Gastroesophageal sphincter (tissue), 4 donors: Measurements from ENCODE around the gene FETUB. TPM values are rescaled to one million over a fixed set of nuclear protein-coding genes. Genes with fewer than 3 reads are reported as not detected.

Experiments used
- ATAC-seq: fragments of 150-250 bp; one replicate; pipeline ENCODE4 v1.9.1; 2016; ENCODE audit warnings: mild to moderate bottlenecking, moderate library complexity
- H3K27ac ChIP-seq, 4 donors: fragments of 200-600 bp; sonication (generic) in 3 of 4; 1 replicate in 3 of 4; 2 replicates in 1 of 4; pipeline ENCODE4 v1.5.1; 2016 to 2019
- H3K27me3 ChIP-seq: fragments of 200-600 bp; sonication (generic); one replicate; pipeline ENCODE4 v1.5.1; 2019
- H3K36me3 ChIP-seq, 2 donors: fragments of 200-600 bp; sonication (generic); one replicate each; pipeline ENCODE4 v1.5.1; 2019; ENCODE audit warnings: control low read depth in 1 of 2
- H3K4me1 ChIP-seq, 3 donors: fragments of 200-600 bp; sonication (generic); 1 replicate in 2 of 3; 2 replicates in 1 of 3; pipeline ENCODE4 v1.5.1; 2016 to 2019; ENCODE audit warnings: control low read depth in 2 of 3
- H3K4me3 ChIP-seq, 2 donors: fragments of 200-600 bp; sonication (generic); one replicate each; pipeline ENCODE4 v1.5.1; 2019; ENCODE audit warnings: mild to moderate bottlenecking in 1 of 2, moderate library complexity in 1 of 2
- H3K9me3 ChIP-seq, 3 donors: fragments of 200-600 bp; sonication (generic); one replicate each; pipeline ENCODE4 v1.5.1; 2017 to 2019; ENCODE audit warnings: control low read depth in 2 of 3
- EP300 ChIP-seq: sonication (generic); formaldehyde crosslinking; IDR thresholded peaks from one replicate; pipeline ENCODE4 v1.6.1; 2017; ENCODE audit warnings: antibody characterized with exemption, mild to moderate bottlenecking
- POLR2A ChIP-seq, 2 donors: fragments of 450-650 bp; IDR thresholded peaks; one replicate each; pipeline ENCODE4 v1.6.1; 2017; ENCODE audit warnings: antibody characterized with exemption in 2 of 2, mild to moderate bottlenecking in 2 of 2, moderate library complexity in 1 of 2
- POLR2AphosphoS5 ChIP-seq: sonication (generic); formaldehyde crosslinking; IDR thresholded peaks from one replicate; pipeline ENCODE4 v1.6.1; 2017; ENCODE audit warnings: antibody characterized with exemption
- WGBS, 2 donors: methylation state at CpG; one replicate each; pipeline ENCODE4 v1.1.5; 2018; ENCODE audit warnings: low coverage in 1 of 2; 5-methylcytosine and 5-hydroxymethylcytosine counted together
- total RNA-seq, 4 donors: library from RNA; depleted of rRNA; stranded (reverse); fragments of >200 nt; gene quantifications; one replicate each; pipeline ENCODE4 v1.1.0, GENCODE V29; 2016
- TF ChIP-seq, protein P1 (sequence below), 4 experiments: fragments of 200-600 bp in 2 of 4; fragments of 450-650 bp in 2 of 4; sonication (generic) in 1 of 4; IDR thresholded peaks; one replicate each; pipeline ENCODE4 v1.5.1; 2017 to 2019; ENCODE audit warnings: antibody characterized with exemption in 4 of 4, mild to moderate bottlenecking in 2 of 4, moderate library complexity in 2 of 4

Gene FETUB
- total RNA-seq, 4 donors from 2014 or later = not detected

DNA sequence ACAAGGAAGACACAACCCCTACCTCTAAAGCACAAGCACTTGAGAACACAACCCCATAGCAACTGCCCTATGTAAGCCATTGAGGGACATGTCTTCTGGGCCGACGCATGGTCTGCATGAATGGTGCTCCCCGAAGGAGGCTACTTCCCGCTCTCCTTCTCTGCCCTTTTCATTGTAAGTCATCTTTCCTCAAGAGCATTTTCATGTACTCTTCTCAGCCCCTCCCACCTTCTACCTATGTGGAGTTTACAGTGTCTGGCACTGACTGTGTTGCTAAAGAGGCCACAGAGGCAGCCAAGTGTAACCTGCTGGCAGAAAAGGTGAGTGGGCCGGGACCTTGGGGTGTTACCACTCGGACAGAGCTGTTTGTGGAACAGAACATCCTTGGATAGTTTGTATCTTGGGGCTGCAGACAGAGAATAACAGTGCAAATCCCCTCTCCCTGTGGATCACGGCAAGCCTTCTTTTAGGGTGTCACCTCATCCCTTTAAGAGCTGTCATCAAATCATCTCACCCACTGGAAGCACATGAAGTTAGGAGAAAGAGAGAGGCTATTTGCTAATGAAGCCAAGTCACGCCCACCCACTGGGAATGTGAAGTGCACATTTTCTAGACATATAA is 21.8 kb upstream of the FETUB start:
- WGBS, 2 donors = 67 to 90% methylated on average over 3 to 6 of the region's 8 CpGs
- H3K4me3 ChIP-seq = no peak overlapping the region
- peaks cover 0 to 19% (median 4%) of the 10 kb centered on the region in 3 donors for H3K4me1 ChIP-seq
- H3K36me3 ChIP-seq = no peaks in the 10 kb centered on the region
- H3K27me3 ChIP-seq = peaks cover 59% of the 10 kb centered on the region
- no peak overlapping the region for H3K27ac ChIP-seq
- TF ChIP-seq EP300 = no peak
- TF ChIP-seq POLR2A (IDR thresholded peaks at IDR 0.05) = no peak
- TF ChIP-seq POLR2AphosphoS5 = no peak
- TF ChIP-seq, protein P1, sequence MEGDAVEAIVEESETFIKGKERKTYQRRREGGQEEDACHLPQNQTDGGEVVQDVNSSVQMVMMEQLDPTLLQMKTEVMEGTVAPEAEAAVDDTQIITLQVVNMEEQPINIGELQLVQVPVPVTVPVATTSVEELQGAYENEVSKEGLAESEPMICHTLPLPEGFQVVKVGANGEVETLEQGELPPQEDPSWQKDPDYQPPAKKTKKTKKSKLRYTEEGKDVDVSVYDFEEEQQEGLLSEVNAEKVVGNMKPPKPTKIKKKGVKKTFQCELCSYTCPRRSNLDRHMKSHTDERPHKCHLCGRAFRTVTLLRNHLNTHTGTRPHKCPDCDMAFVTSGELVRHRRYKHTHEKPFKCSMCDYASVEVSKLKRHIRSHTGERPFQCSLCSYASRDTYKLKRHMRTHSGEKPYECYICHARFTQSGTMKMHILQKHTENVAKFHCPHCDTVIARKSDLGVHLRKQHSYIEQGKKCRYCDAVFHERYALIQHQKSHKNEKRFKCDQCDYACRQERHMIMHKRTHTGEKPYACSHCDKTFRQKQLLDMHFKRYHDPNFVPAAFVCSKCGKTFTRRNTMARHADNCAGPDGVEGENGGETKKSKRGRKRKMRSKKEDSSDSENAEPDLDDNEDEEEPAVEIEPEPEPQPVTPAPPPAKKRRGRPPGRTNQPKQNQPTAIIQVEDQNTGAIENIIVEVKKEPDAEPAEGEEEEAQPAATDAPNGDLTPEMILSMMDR (IDR thresholded peaks at IDR 0.05) = no peak
- H3K9me3 ChIP-seq = no peaks in the 10 kb centered on the region
- ATAC-seq = no peak

DNA sequence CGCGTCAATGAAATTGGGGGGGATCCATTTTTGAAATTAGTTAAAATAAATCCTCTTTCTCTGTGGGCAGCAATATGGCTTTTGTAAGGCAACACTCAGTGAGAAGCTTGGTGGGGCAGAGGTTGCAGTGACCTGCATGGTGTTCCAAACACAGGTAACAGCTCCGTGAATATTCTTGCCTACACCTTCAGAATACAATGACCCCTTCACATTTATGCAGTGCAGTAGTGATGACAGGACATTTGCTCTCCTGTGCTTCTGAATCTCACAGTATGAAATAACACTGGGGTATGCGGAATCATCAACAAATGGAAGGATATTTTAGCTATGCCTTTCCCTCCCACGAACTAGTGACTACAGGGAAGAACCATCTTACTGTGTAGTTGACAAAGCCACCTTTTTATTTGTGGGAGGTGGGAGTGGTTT is 20.4 kb upstream of the FETUB start:
- Histone ChIP-seq H3K4me3 (no peak overlapping the region), H3K27ac (no peak overlapping the region), H3K27me3 (peaks cover 46% of the 10 kb centered on the region), H3K36me3 (no peaks in the 10 kb centered on the region), H3K4me1 (peaks cover 0 to 15% (median 4%) of the 10 kb centered on the region in 3 donors), H3K9me3 (no peaks in the 10 kb centered on the region)
- 74 to 92% methylated on average over 3 to 4 of the region's 5 CpGs for WGBS, 2 donors
- TF ChIP-seq, protein P1 (IDR thresholded peaks at IDR 0.05) = no peak
- TF ChIP-seq POLR2A (IDR thresholded peaks at IDR 0.05) (no peak), EP300 (no peak), POLR2AphosphoS5 (no peak)
- no peak for ATAC-seq

DNA sequence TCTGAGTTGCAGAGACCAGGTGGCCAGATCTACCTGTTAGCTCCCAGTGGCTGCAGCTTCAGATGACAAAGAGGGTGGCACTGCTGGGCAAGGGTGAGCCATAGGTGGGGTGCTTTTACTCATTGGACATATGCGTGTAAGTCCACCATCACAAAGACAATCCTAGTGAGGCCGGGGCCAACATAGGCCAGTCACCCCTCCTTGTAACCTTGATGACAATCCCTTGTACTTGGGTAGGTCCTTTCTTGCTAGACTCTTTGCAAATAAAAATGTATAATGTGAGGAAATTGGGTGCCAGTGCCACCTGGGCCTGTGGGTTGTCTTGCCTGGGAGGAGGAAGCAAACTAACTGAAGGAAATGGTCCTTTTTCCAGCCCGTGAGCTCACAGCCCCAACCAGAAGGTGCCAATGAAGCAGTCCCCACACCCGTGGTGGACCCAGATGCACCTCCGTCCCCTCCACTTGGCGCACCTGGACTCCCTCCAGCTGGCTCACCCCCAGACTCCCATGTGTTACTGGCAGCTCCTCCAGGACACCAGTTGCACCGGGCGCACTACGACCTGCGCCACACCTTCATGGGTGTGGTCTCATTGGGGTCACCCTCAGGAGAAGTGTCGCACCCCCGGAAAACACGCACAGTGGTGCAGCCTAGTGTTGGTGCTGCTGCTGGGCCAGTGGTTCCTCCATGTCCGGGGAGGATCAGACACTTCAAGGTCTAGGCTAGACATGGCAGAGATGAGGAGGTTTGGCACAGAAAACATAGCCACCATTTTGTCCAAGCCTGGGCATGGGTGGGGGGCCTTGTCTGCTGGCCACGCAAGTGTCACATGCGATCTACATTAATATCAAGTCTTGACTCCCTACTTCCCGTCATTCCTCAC is 19.7 kb upstream of the FETUB start:
- Histone ChIP-seq H3K4me3 (no peak overlapping the region), H3K36me3 (no peaks in the 10 kb centered on the region), H3K4me1 (peaks cover 0 to 10% (median 4%) of the 10 kb centered on the region in 3 donors), H3K9me3 (no peaks in the 10 kb centered on the region), H3K27me3 (peaks cover 43% of the 10 kb centered on the region), H3K27ac (no peak overlapping the region)
- no peak for ATAC-seq
- TF ChIP-seq, protein P1 (IDR thresholded peaks at IDR 0.05) = no peak
- TF ChIP-seq EP300 = no peak
- TF ChIP-seq POLR2AphosphoS5 = no peak
- no peak for TF ChIP-seq POLR2A (IDR thresholded peaks at IDR 0.05)
- 76 to 82% methylated on average over 3 to 5 of the region's 17 CpGs for WGBS, 2 donors

DNA sequence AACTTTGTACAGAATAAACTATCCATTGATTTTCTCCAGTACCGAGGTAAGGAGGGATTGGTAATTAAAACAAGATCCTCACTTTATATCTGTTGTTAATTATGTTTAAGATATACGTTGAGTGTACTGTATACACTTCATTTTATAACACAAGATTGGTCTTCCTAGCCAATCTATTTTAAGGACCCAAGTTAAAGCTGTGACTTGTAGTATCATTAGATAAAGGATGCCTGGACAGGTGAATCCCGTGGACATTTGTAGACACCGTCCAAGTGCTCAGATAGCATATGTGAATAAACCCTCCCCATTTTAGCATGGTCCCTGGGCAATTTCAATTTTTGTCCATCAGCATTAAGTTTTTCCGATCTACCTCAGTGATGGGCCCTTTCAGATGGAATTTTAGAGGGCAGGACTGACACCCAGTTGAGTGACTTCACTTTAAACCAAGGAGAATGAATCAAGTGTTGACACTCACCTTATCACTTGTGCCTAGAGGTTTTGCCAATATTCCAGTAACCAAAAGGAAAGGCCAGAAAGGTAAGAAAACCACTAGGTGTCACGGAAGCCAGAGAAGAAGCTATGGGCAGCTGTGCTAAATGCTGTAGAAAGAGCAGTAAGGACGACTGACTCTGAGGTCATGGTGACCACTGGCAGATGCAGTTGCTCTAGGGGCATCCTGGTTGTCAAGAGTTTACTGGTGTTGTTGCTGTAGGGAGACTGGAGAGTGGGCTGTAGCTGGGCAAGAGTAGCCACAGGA is 18.1 kb upstream of the FETUB start:
- Histone ChIP-seq H3K4me1 (peaks cover 0 to 5% (median 4%) of the 10 kb centered on the region in 3 donors), H3K36me3 (no peaks in the 10 kb centered on the region), H3K27me3 (peaks cover 44% of the 10 kb centered on the region), H3K9me3 (no peaks in the 10 kb centered on the region), H3K4me3 (no peak overlapping the region), H3K27ac (no peak overlapping the region)
- ATAC-seq = no peak
- 60 to 70% methylated on average over 3 to 6 of the region's 7 CpGs for WGBS, 2 donors
- TF ChIP-seq, protein P1 (IDR thresholded peaks at IDR 0.05) = no peak
- TF ChIP-seq POLR2AphosphoS5 (no peak), POLR2A (IDR thresholded peaks at IDR 0.05) (no peak), EP300 (no peak)
